ENCODE data around the gene EIF3K.

DNA sequence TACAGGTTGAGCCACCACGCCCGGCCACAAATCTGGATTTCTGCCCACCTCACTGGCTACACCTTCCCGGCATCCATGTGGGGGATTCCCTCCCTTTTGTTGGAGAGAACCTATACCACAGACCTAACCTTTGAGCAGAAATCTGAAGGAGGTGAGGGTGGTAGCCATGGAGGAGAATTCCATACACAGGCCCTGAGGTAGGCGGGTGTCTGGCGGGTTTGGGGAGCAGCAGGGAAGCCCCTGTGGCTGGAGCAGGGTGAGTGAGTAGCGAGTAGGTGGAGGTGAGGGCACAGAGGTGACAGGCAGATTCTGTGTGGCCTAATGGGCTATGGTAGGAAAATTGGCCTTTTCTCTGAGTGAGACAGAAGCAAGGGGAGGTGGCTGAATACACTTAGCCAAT, 10.6 kb downstream of the EIF3K start:
- TF ChIP-seq POLR2A (IDR thresholded peaks at IDR 0.05) (no peak), CTCF (IDR thresholded peaks at IDR 0.05) (no peak), EP300 (IDR thresholded peaks at IDR 0.05) (no peak), POLR2AphosphoS5 (IDR thresholded peaks at IDR 0.05) (no peak)
